HG02798 (cell line): Measurements from ENCODE around the gene F8A1.
"Not testable (repeated sequence)": the region's sequence is repeated elsewhere in the genome, so short reads cannot be mapped to it uniquely, and the experiment has no call there.

ENCODE experiments used
- ATAC-seq: cut with Tn5 transposase; IDR thresholded peaks from one replicate; pipeline ENCODE4 v1.9.1; 2021; ENCODE audit warnings: mild to moderate bottlenecking; ENCODE audit not compliant: unreplicated experiment, poor library complexity

Gene F8A1

DNA sequence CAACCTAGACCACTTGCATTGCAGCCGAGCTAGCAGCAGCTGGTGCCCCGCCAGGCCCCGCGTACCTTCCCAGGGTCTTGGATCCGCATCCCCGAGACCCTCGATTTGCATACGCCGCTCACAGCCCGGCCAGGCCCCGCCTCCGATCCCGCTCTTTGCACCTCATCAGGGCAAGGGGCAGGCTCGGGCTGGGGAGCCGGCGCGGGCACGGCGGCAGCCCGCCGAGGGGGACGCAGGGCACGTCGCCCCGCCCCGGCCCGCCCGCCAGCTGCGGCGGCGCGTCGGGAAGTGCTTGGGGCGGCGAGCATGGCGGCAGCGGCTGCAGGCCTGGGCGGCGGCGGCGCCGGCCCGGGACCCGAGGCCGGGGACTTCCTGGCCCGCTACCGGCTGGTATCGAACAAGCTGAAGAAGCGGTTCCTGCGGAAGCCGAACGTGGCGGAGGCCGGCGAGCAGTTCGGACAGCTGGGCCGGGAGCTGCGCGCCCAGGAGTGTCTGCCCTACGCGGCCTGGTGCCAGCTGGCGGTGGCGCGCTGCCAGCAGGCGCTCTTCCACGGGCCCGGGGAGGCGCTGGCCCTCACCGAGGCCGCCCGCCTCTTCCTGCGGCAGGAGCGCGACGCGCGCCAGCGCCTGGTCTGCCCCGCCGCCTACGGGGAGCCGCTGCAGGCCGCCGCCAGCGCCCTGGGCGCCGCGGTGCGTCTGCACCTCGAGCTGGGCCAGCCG lies at the start of gene F8A1:
Gene F8A1 (plus strand): TSS at position 287 of the 720 bp plus-strand sequence. CDS start 20 bp downstream, at position 307.
- peak; percentile 80 for ATAC-seq

DNA sequence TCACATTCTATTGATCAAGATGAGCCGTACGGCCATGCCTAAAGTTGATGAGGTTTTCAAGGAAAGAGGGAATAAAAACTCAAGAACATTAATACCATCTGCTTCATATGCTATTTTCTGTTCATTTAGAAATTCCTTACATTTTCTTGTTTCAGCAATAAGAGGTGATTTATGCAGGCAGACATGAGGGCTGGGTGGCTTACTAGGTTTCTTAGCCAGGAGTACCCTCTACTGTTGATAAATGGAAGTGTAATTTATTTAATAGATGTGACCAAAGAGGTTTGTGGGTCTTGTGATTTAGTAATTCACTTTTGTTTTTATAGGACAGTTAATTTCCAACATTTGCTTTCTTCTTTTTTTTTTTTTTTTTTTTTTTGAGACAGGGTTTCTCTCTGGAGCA lies 45.3 kb upstream of the F8A1 start:
- no peak for ATAC-seq

DNA sequence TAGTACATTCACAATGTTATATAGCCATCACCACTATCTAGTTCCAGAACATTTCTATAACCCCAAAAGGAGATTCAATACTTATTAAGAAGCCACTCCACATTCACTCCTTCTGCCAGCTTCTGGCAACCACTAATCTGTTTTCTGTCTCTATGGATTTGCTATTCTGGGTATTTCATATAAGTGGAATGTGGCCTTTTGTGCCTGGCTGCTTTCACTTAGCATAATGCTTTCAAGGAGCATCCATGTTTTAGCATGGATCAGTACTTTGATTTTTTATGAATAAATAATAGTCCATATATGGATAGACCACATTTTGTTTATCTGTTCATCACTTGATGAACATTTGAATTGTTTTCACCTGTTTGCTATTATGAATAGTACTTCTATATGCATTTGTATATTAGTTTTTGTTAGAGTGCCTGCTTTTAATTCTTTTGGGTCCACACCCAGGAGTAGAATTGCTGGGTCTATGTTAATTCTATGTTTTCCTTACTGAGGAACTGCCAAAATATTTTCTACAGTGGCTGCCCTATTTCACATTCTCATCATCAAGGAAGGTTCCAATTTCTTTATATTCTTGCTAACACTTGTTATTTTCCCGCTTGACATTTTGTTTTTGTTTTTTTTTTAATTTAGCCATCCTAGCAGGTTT lies 35.1 kb upstream of the F8A1 start:
- no peak for ATAC-seq

DNA sequence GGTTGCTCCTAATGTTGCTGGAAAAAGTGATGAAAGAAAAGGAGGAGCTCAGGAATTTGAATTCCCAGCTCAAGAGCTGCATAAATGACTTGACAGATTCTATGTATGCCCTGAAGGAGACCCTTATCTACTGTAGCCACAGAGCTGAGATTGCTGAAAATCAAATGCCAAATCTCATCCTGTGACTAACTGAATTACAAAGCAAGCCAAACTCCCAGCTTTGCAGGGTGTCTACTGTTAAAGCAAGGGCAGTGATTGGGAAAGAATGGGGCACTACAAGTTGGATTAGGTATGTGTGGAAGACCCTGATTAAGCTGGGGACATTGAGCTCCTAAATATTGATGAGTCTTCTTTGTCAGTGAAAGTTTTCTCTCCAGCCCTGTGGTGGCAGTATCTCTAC lies 30.9 kb upstream of the F8A1 start:
- ATAC-seq, result no peak

DNA sequence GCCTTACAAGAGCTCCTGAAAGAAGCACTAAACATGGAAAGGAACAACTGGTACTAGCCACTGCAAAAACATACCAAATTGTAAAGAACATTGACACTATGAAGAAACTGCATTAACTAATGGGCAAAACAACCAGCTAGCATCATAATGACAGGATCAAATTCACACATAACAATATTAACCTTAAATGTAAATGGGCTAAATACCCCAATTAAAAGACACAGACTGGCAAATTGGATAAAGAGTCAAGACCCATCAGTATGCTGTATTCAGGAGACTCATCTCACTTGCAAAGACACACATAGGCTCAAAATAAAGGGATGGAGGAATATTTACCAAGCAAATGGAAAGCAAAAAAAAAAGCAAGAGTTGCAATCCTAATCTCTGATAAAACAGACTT lies 17.6 kb upstream of the F8A1 start:
- ATAC-seq, result not testable (repeated sequence)

DNA sequence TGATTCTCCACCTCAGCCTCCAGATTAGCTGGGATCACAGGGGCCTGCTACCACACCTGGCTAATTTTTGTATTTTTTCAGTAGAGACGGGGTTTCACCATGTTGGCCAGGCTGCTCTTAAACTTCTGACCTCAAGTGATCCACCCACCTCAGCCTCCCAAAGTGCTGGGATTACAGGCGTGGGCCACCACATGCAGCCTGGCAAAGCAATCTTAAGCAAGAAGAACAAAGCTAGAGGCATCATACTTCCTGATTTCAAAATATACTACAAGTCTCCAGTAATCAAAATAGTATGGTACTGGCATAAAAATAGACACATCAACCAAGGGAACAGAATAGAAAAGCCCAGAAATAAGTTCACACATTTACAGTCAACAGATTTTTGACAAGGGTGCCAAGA lies 12.8 kb upstream of the F8A1 start:
- no peak for ATAC-seq

DNA sequence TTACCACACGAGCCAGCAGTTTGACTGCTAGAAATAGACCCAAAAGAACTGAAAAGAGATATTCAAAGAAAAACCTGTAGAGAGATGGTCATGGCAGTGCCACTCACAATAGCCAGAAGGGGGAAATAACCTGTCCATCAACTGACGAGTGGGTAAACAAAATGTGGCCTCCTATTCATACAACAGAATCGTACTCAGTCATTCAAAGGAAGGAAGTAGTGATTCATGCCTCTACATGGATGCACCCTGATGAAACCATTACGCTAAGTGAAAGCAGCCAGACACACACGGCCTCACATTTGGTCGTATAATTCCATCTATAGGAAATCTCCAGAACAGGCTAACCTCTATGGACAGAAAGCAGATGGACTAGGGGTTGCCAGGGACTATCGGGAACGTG lies 2.1 kb upstream of the F8A1 start:
- ATAC-seq, result not testable (repeated sequence)

DNA sequence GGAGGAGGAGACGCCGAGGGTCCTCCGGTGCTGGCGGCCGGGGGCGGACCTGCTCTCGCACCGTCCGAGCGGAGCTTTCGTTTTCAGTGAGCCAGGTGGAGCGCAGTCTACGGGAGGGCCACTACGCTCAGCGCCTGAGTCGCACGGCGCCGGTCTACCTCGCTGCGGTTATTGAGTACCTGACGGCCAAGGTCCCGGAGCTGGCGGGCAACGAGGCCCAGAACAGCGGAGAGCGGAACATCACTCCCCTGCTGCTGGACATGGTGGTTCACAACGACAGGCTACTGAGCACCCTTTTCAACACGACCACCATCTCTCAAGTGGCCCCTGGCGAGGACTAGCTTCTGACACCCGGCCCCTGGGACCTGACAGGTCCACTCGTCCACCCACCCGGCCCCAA lies 1.1 kb upstream of the F8A1 start:
- not testable (repeated sequence) for ATAC-seq

DNA sequence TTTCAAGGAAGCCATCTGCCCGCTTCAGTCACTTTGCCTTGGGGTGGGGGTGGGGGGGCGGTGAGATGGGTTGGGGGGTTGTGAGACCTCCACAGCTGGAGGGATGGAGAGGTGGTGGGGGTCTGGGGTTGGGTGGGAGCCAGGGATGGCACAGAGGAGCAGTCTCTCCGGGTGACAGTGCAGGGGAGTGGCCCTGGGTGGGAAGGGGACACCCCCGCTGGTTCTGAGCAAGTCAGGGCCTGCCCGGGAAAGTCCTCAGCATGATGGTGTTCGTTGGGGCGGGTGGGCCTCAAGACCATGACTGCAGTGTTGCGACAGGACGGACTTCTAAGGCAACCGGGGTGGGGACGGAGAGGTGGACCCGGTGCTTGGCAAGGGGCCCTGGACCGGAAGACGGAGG lies 606 bp upstream of the F8A1 start:
- ATAC-seq, result not testable (repeated sequence)

DNA sequence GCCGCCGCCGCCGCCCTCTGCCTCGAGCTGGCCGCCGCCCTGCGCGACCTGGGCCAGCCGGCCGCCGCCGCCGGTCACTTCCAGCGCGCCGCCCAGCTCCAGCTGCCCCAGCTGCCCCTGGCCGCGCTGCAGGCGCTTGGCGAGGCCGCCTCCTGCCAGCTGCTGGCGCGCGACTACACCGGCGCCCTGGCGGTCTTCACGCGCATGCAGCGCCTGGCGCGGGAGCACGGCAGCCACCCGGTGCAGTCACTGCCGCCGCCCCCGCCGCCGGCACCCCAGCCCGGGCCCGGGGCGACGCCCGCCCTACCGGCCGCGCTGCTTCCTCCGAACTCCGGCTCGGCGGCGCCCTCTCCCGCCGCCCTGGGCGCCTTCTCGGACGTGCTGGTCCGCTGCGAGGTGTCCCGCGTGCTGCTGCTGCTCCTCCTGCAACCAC lies 650 bp downstream of the F8A1 start:
- ATAC-seq, result peak; percentile 50

DNA sequence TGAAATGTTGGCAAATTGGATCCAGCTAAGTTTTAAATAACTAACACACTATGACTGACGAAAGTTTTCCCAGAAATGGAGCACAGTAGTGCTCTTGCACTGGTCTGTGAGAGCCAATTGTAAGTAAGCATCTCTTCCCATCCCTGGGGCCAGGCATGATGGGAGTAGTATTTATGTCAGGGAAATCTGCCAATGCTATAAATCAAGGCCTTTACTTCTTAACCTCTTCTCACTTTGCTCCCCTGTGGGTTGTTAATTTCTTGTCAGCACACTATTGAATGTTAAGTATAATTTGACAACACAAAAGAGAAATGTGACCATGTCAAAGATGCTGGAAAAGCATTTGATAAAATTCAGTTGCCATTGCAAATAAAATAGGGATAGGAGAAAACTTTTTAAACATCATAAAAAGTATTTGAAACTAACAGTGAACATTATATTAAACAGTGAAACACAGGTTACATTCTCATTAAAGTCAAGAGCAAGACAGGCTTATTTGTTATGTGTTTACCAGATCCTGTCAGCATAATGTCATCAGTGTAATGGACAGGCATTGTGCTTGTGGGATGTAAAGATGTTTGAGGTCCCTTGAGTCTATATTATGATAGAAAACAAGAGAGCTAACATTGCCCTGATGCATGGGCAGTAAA lies 5.0 kb downstream of the F8A1 start:
- no peak for ATAC-seq

DNA sequence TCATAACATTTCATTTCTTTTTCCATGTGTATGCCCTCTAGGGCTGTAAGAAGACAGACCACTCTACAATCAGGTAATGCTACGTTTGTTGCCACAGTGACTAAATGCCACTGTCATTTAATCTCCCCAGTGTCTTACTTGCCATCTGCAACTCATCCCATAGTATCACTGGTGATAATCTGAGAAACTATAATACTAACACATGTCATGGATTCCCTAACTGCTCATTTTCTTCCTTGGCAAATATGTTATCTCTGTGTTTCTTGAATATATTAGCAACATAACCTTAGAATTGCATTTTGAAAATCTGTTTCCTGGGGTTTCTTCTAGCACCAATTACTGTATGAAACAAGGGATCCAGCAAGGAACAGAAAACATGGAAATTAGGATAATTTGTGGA lies 6.1 kb downstream of the F8A1 start:
- ATAC-seq, result no peak

DNA sequence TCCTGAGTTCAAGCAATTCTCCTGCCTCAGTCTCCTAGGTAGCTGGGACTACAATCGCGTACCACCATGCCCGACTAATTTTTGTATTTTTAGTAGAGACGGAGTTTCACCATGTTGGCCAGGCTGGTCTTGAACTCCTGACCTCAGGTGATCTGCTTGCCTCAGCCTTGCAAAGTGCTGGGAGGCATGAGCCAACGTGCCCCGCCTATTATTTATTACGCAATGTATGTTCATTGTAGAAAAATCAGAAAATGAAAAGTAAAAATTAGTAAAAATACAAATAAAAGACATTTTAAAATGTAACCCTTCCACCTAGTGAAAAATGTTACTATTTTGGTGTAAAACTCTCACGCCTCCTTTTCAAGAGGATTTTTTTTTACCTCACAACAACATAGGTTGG lies 14.2 kb downstream of the F8A1 start:
- no peak for ATAC-seq

DNA sequence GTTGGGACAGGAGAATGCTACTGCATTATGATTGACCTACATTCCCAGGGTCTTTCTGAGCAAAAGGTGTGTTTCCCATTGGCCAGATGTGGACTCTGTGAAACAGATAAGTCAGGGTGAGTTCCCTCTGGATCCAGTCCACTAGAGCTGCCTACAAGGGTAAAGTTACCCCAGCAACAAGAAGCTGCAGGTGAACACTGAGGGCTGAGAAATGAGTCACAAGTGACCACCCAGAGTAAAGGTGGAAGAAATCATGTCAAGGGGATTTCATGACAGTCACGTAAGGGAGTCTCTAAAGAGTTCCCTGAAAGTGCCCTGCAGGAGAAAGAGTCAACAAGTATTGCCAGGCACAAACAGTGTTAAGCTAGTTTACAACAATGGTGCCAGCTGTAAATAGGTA lies 16.3 kb downstream of the F8A1 start:
- no peak for ATAC-seq

DNA sequence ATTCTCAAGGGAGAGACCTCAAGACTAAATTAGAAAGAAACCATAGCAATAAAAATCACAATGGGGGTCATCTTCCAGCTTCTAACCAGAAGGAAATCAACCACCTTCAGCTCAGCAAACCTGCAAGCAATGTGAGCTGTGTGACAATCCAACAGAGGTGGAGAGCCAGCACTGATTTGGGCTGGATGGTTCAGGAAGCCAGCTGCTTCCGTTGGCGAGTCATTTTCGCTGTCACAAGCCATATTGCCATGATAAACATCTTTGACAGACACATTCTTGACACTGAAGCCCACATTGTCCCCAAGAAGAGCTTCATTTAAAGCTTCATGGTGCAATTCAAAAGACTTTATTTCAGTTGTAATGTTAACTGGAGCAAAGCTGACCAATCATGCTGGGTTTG lies 22.7 kb downstream of the F8A1 start:
- no peak for ATAC-seq

DNA sequence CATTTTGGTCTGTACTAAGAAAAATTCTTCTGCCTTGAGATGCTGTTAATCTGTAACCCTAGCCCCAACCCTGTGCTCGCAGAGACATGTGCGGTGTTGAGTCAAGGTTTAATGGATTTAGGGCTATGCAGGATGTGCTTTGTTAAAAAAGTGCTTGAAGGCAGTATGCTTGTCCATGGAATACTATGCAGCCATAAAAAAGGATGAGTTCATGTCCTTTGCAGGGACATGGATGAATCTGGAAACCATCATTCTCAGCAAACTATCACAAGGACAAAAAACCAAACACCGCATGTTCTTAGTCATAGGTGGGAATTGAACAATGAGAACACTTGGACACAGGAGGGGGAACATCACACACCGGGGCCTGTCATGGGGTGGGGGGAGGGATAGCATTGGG lies 23.9 kb downstream of the F8A1 start:
- ATAC-seq, result not testable (repeated sequence)

DNA sequence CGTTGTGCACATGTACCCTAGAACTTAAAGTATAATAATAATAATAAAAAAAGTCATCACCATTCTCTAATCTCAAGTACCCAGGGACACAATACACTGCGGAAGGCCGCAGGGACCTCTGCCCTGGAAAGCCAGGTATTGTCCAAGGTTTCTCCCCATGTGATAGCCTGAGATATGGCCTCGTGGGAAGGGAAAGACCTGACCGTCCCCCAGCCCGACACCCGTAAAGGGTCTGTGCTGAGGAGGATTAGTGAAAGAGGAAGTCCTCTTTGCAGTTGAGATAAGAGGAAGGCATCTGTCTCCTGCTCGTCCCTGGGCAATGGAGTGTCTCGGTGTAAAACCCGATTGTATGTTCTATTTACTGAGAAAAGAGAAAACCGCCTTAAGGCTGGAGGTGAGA lies 24.4 kb downstream of the F8A1 start:
- ATAC-seq, result not testable (repeated sequence)

DNA sequence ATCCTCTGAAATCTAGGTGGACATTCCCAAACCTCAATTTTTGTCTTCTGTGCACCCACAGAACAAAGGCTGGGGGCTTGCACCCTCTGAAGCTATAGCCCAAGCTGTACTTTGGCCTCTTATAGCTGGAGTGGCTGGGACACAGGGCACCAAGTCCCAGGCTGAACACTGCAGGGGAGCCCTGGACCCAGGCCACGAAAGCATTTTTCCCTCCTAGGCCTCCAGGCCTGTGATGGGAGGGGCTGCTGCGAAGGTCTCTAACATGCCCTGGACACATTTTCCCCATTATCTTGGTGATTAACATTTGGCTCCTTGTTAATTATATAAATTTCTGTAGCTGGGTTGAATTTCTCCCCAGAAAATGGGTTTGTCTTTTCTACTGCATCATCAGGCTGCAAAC lies 27.9 kb downstream of the F8A1 start:
- no peak for ATAC-seq

DNA sequence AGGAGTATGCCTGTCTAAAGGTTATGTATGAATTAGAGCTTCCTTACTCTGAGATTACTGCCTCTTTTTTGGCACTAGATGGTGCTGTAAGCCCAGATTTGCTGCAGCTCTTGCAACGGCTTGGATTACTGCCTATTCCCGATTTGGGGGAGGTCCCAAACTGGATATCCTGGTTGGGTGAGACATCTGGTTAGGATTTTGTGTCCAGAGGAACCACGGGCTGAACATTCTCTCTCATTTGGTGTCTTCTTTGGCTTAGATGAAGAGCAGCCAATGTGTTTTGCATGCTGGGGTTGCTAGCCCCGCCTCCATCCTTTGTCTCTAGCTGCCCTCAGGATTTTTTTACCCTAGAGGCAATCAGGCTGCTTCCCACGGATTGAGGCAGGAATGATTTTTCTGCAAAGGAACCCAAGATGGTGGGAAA lies 31.9 kb downstream of the F8A1 start:
- peak; percentile 57 for ATAC-seq

DNA sequence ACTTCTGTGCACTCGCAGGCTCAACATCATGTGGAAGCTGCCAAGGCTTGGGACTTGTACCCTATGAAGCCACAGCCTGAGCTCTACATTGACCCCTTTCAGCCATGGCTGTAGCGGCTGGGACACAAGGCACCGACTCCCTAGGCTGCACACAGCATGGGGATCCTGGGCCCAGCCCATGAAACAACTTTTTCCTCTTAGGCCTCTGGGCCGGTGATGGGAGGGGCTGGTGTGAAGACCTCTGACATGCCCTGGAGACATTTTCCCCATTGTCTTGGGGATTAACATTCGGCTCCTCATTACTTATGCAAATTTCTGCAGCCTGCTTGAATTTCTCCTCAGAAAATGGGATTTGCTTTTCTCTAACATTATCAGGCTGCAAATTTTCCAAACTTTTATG lies 38.6 kb downstream of the F8A1 start:
- ATAC-seq, result not testable (repeated sequence)
